AG04449 (cell line): ENCODE measurements around the gene KIF26B.

Source experiments
- CTCF ChIA-PET: fragments of 350-600 bp; formaldehyde crosslinking; extraction: SDS; loops from one replicate; lab custom pipeline; 2021; ENCODE audit warnings: antibody characterized with exemption; lab: Yijun Ruan, JAX
- POLR2A ChIA-PET: fragments of 400-600, 350-600 bp; formaldehyde crosslinking; extraction: SDS; loops from one replicate; lab custom pipeline; 2020; ENCODE audit warnings: antibody characterized with exemption, inconsistent platforms; lab: Yijun Ruan, JAX
- DNase-seq: peaks from one replicate; pipeline ENCODE4 v3.0.0-alpha.2; 2010; ENCODE audit warnings: low read depth, low spot score
- H3K4me3 ChIP-seq: 2 replicates; pipeline ENCODE4 v1.5.1; 2011; ENCODE audit warnings: low read depth, mild to moderate bottlenecking, control low read depth, low read length
- TF ChIP-seq, protein P1 (sequence below): IDR thresholded peaks from one replicate; pipeline ENCODE4 v1.5.1; 2011; ENCODE audit warnings: mild to moderate bottlenecking, moderate library complexity, low read length, control low read depth, inconsistent platforms; ENCODE audit not compliant: insufficient read depth; ENCODE audit errors: missing control alignments

The KIF26B gene

DNA sequence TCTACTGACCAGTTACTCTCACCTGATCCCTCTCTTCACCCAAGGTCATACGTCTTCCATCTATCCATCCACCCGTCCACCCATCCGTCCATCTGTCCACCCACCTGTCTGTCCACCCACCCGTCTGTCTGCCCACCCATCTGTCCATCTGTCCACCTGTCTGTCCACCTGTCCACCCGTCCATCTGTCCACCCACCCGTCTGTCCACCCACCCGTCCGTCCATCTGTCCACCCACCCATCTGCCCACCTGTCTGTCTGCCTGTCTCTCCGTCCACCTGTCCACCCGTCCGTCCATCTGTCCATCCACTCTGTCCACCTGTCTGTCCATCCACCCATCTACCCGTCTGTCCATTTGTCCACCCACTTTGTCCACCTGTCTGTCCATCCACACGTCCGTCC is 11.8 kb upstream of the KIF26B start:
- no peak for DNase-seq
- CTCF ChIA-PET: no interaction called here
- TF ChIP-seq, protein P1, sequence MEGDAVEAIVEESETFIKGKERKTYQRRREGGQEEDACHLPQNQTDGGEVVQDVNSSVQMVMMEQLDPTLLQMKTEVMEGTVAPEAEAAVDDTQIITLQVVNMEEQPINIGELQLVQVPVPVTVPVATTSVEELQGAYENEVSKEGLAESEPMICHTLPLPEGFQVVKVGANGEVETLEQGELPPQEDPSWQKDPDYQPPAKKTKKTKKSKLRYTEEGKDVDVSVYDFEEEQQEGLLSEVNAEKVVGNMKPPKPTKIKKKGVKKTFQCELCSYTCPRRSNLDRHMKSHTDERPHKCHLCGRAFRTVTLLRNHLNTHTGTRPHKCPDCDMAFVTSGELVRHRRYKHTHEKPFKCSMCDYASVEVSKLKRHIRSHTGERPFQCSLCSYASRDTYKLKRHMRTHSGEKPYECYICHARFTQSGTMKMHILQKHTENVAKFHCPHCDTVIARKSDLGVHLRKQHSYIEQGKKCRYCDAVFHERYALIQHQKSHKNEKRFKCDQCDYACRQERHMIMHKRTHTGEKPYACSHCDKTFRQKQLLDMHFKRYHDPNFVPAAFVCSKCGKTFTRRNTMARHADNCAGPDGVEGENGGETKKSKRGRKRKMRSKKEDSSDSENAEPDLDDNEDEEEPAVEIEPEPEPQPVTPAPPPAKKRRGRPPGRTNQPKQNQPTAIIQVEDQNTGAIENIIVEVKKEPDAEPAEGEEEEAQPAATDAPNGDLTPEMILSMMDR: no peak
- no peak overlapping the region for H3K4me3 ChIP-seq
- POLR2A ChIA-PET: no interaction called here

DNA sequence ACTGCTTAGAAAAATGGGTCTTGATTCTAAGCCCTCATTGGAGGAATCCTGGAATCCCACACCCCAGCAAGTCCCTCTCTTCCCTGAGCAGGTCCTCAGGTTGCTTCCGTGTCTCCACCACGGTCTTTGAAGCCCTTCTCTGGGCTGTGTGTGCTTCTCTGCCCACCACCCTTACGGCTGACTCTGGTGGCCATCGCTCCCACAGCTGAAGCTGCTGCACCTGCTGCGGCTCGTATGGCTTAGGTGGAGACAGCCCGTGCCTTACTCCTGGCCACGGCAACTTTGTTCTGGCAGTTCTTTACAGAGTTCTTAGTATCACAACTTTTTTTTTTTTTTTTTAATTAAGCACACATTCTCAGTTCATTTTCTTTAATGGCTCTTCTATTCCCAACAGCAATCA is 10.9 kb upstream of the KIF26B start:
- POLR2A ChIA-PET: interaction anchor here (0.7 kb wide), 1 partner anchor 15 kb away, joined by 9 read pairs; no protein-coding TSS in a partner anchor
- no peak for DNase-seq
- CTCF ChIA-PET: interaction anchor here (2.0 kb wide), 2 partner anchors 9 to 64 kb away, joined by 7 to 10 read pairs; no protein-coding TSS in a partner anchor
- TF ChIP-seq, protein P1: no peak
- H3K4me3 ChIP-seq: no peak overlapping the region

DNA sequence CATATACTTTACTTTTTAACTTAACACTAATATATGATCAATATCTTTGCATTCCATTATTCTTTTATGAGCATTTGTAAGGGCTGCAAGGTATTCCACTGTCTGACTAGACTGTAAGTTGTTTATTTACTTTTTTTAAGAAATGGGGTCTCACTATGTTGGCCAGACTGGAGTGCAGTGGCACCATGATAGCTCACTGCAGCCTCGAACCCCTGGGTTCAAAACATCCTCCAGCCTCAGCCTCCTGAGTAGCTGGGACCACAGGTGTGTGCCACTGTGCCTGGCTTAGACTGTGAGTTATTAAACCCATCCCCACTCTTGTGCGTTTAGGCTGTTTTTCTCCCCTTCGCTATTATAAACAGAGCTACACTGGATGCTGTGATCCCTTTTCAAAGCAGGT is 6.7 kb upstream of the KIF26B start:
- TF ChIP-seq, protein P1: no peak
- POLR2A ChIA-PET: no interaction called here
- CTCF ChIA-PET: interaction anchor here (0.8 to 5.9 kb wide), 2 partner anchors 970 to 1345 kb away, joined by 4 to 99 read pairs; no protein-coding TSS in a partner anchor
- DNase-seq: no peak
- H3K4me3 ChIP-seq: no peak overlapping the region

DNA sequence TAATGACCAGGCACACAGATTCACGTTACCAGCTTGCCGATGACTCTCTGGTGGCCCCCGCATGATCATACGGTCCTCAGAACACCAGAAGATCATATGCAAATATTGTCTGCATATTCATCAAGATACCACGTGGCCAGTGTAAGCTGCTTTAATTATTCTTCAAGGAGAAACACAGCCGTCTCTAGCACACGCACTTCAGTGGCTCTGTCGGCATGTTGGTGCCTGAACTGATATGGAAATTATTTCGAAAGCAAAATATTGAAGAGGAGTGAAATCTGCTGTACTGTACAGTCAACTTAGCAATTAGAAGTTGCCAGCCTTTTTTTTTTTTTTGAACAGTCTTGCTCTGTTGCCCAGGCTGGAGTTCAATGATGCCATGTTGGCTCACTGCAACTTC is 5.9 kb upstream of the KIF26B start:
- H3K4me3 ChIP-seq: no peak overlapping the region
- TF ChIP-seq, protein P1: no peak
- CTCF ChIA-PET: interaction anchor here (0.8 to 5.9 kb wide), 4 partner anchors 855 to 1344 kb away, joined by 3 to 99 read pairs (median 19); no protein-coding TSS in a partner anchor
- no peak for DNase-seq
- POLR2A ChIA-PET: no interaction called here

DNA sequence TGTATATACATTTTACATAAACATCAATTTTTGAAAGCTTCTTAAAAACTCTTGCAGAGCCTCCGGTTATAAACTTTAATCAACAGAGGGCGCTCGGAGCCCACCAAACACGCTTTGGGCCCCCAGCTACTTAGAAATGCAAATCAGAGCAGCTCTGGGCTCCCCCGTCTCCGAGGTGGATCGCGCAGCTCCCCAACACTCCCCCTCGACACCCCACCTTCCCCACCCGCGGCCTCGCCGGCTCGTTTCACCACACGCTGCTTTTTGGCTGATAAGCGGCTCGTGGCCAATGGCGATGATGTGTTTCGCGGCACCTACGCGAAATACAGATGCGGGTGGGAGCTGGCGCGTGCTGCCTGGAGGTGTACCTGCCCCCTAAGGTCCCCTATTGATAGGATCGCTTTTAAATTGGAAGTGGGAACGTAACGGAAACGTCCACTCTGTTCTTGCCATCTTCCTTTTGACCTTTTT is 1.7 kb upstream of the KIF26B start:
- TF ChIP-seq, protein P1: peak; percentile 40
- peak overlapping the region; percentile 68 for H3K4me3 ChIP-seq
- DNase-seq: peak; percentile 10
- POLR2A ChIA-PET: interaction anchor here (0.5 kb wide), 1 partner anchor 1322 kb away, joined by 3 read pairs; no protein-coding TSS in a partner anchor
- CTCF ChIA-PET: interaction anchor here (0.6 to 6.2 kb wide), 60 partner anchors 9 to 1379 kb away, joined by 3 to 99 read pairs (median 4); no protein-coding TSS in a partner anchor

DNA sequence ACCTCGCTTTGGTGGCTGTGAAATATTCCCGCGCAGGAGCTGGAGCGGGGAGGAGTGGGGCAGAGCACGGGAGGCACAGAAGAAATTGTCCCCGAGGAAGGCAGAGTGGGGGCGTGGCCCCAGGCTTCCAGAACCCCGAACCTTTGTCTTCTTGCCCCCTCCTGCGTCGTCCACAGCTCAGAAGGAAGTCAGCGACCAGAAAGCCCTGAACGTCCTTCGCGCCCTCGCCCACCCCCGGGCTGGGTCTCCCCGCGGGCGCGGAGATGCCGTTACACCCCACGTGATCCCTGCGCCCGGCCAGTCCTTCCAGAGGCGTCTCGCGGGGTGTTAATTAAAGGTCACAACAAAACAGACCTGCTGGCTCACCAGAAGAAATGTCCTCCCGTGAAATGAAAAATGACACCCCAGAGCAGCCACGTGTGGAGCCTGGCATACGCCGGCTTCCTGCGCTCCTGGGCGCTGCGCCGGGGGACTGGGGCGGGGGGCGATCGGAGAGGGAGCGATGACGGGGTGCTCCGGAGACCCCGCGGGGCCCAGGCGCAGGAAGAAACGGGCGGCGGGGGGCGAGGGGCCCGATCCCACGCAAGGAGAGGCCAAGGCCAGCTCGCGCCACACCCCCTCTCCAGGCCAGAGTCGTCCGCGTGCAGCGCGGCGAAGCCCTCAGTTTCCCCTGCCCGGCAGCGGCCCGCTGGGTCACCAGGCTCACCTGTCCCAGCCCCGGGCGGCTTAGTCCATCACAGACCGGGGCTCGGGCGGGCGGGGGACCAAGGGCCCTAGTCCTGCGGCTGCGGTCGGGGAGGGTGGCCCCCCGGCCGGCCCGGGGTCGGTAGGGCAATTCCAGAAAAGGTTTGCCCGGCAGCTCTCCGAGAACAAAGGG is 995 bp upstream of the KIF26B start:
- DNase-seq: no peak
- POLR2A ChIA-PET: interaction anchor here (0.5 to 0.7 kb wide), 2 partner anchors 119 to 1321 kb away, joined by 3 read pairs; no protein-coding TSS in a partner anchor
- peak overlapping the region; percentile 68 for H3K4me3 ChIP-seq
- TF ChIP-seq, protein P1: no peak
- CTCF ChIA-PET: interaction anchor here (0.6 to 6.2 kb wide), 54 partner anchors 9 to 1339 kb away, joined by 3 to 99 read pairs (median 4); no protein-coding TSS in a partner anchor
